Glutamatergic neuron (in vitro differentiated cells): ENCODE measurements around the gene PIP4K2B. TPM values are rescaled to one million over a fixed set of nuclear protein-coding genes. Genes with fewer than 3 reads are reported as not detected.

ENCODE experiments used
- DNase-seq: peaks from one replicate; pipeline ENCODE4 v3.0.0; 2022
- H3K27ac Mint-ChIP-seq: one replicate; pipeline ENCODE4 v1.8.0; 2020; ENCODE audit warnings: mild to moderate bottlenecking, mixed read lengths, inconsistent platforms; ENCODE audit not compliant: unreplicated experiment
- H3K27me3 Mint-ChIP-seq: one replicate; pipeline ENCODE4 v1.8.0; 2020; ENCODE audit warnings: mild to moderate bottlenecking, moderate library complexity, mixed read lengths, inconsistent platforms; ENCODE audit not compliant: unreplicated experiment
- H3K36me3 Mint-ChIP-seq: one replicate; pipeline ENCODE4 v1.8.0; 2020; ENCODE audit warnings: mild to moderate bottlenecking, mixed read lengths, inconsistent platforms; ENCODE audit not compliant: unreplicated experiment
- H3K4me1 Mint-ChIP-seq: one replicate; pipeline ENCODE4 v1.8.0; 2020; ENCODE audit warnings: mild to moderate bottlenecking, low read depth, mixed read lengths, inconsistent platforms; ENCODE audit not compliant: unreplicated experiment
- H3K4me3 Mint-ChIP-seq: one replicate; pipeline ENCODE4 v1.8.0; 2020; ENCODE audit warnings: mild to moderate bottlenecking, mixed read lengths, inconsistent platforms; ENCODE audit not compliant: unreplicated experiment
- H3K9me3 Mint-ChIP-seq: one replicate; pipeline ENCODE4 v1.8.0; 2020; ENCODE audit warnings: mild to moderate bottlenecking, moderate library complexity, mixed read lengths, inconsistent platforms; ENCODE audit not compliant: unreplicated experiment
- total RNA-seq: library from RNA; stranded (reverse); fragmentation: NEBNext Ultra II Directional; extraction: Animal tissue kit (Norgen Biotek cat#: 25700); gene quantifications from one replicate; pipeline ENCODE4 v1.2.1, GENCODE V29; 2021; ENCODE audit not compliant: unreplicated experiment
- TF ChIP-seq, protein P1 (sequence below): fragments of 200-600 bp; sonication (generic); IDR thresholded peaks from one replicate; pipeline ENCODE4 v1.5.0; 2021; ENCODE audit not compliant: partially characterized antibody, unreplicated experiment

Gene PIP4K2B
- total RNA-seq, 1 donor from 2014 or later: 66.4 TPM

DNA sequence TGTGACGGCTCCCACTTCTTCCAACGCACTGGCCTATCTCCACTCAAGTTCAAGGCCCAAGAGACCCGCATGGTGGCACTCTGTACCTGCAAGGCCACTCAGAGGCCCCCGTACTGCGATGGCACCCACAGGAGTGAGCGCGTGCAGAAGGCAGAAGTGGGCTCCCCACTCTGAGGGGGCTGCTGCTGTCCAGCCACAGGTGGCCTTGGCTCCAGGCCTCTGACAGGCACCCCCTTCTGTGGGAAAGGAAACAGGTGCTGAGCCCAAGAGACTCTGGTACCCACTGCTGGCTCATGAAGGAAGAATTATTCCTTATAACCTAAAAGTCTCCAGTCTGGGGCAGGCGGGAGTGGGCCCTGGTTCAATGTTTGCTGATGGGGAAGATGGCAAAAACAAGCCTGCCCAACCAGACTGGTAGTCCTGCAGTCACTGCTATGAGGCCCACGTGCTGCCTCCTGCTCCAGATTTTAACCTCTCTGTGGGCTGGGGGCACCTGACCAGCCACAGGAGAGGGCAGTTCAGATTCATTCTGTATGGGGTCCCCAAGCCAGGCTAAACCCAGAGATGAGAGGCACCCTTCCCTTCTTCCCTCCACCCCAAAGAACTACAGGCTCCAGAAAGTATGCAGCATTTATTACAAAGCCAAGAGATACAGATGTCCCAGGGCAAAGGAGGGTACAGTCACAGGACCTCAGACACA is 65.9 kb downstream of the PIP4K2B start:
- Mint-ChIP-seq H3K27me3 (peaks cover 8% of the 10 kb centered on the region), H3K4me3 (no peak overlapping the region), H3K9me3 (peaks cover 13% of the 10 kb centered on the region), H3K36me3 (peaks cover 5% of the 10 kb centered on the region), H3K27ac (no peak overlapping the region), H3K4me1 (no peaks in the 10 kb centered on the region)
- no peak for DNase-seq
- TF ChIP-seq, protein P1, sequence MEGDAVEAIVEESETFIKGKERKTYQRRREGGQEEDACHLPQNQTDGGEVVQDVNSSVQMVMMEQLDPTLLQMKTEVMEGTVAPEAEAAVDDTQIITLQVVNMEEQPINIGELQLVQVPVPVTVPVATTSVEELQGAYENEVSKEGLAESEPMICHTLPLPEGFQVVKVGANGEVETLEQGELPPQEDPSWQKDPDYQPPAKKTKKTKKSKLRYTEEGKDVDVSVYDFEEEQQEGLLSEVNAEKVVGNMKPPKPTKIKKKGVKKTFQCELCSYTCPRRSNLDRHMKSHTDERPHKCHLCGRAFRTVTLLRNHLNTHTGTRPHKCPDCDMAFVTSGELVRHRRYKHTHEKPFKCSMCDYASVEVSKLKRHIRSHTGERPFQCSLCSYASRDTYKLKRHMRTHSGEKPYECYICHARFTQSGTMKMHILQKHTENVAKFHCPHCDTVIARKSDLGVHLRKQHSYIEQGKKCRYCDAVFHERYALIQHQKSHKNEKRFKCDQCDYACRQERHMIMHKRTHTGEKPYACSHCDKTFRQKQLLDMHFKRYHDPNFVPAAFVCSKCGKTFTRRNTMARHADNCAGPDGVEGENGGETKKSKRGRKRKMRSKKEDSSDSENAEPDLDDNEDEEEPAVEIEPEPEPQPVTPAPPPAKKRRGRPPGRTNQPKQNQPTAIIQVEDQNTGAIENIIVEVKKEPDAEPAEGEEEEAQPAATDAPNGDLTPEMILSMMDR: no peak

DNA sequence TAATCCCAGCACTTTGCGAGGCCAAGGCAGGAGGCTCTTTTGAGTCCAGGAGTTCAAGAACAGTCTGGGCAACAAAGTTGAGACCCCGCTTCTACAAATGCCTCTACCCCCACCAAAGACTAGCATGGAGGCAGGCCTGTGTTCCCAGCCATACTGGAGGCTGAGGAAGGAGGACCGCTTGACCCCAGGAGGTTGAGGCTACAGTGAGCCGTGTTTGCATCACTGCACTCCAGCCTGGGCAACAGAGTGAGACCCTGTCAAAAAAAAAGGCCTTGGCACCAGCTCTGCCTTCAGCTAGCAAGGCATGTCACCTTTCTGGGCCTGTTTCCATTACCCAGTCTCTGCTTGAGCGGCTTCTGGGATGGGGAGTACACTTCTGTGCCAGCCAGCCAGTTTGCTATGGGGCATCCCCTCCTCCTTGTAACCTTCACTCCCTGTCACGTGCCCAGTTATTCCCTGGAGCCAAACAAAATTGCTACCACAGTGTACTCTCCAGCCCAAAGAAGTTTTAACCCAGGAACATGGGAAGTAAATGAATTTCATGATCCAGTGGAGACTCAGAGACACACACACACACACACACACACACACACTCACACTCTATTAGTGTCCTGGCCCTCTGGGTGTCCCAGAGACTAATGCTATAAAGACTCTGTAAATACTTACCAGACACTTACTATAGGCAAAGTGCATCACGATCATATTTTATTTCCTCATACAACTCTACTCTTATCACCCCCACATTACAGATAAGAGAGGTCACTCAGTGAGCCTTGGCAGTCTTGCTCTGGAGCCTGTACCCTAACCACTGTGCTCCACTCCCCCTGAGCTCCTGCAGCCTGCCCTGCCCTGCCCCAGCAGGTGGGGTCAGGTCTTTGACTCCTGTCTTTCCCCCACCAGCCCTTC is 66.7 kb downstream of the PIP4K2B start:
- H3K36me3 Mint-ChIP-seq: no peaks in the 10 kb centered on the region
- peaks cover 14% of the 10 kb centered on the region for H3K9me3 Mint-ChIP-seq
- no peak for DNase-seq
- H3K27ac Mint-ChIP-seq: no peak overlapping the region
- no peaks in the 10 kb centered on the region for H3K4me1 Mint-ChIP-seq
- peaks cover 7% of the 10 kb centered on the region for H3K27me3 Mint-ChIP-seq
- TF ChIP-seq, protein P1: no peak
- no peak overlapping the region for H3K4me3 Mint-ChIP-seq

DNA sequence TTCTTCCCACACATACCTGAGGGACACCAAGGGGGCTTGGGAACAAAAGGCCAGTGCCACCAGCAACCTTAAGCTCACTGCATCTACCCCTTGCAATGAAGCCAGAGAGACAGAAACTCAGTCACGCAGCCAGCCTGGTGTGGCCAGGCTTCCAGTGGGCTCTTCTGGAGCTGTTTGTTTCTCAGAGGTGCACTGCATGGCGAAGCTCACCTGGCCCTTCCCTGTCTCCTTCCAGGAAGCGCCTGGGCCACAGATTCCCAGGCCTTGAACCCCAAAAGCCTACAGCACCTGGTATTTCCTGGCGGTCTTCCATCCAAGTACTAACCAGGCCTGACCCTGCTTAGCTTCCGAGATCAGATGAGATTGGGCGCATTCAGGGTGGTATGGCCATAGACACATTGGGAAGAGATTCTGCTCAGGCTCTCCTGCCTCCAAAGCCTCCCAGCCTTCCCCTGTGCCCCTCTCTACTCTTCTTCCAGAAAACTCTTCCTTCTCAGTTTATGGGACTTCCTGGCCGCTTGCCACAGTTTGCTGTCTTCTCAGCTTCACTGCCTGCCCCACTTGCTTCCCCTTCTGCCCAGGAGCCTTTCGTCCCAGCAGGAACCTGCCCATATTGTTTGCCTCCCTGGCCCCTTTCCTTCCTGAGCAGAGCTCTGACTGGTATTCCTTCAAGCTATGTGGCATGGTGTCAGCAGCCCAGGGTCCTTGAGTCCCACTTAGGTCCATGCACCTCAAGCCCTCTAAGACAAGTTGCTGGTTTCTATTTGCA is 67.6 kb downstream of the PIP4K2B start:
- no peak for DNase-seq
- TF ChIP-seq, protein P1: no peak
- peak overlapping the region; percentile 55 for H3K4me3 Mint-ChIP-seq
- peaks cover 7% of the 10 kb centered on the region for H3K27me3 Mint-ChIP-seq
- no peak overlapping the region for H3K27ac Mint-ChIP-seq
- peaks cover 14% of the 10 kb centered on the region for H3K9me3 Mint-ChIP-seq
- no peaks in the 10 kb centered on the region for H3K4me1 Mint-ChIP-seq
- no peaks in the 10 kb centered on the region for H3K36me3 Mint-ChIP-seq

DNA sequence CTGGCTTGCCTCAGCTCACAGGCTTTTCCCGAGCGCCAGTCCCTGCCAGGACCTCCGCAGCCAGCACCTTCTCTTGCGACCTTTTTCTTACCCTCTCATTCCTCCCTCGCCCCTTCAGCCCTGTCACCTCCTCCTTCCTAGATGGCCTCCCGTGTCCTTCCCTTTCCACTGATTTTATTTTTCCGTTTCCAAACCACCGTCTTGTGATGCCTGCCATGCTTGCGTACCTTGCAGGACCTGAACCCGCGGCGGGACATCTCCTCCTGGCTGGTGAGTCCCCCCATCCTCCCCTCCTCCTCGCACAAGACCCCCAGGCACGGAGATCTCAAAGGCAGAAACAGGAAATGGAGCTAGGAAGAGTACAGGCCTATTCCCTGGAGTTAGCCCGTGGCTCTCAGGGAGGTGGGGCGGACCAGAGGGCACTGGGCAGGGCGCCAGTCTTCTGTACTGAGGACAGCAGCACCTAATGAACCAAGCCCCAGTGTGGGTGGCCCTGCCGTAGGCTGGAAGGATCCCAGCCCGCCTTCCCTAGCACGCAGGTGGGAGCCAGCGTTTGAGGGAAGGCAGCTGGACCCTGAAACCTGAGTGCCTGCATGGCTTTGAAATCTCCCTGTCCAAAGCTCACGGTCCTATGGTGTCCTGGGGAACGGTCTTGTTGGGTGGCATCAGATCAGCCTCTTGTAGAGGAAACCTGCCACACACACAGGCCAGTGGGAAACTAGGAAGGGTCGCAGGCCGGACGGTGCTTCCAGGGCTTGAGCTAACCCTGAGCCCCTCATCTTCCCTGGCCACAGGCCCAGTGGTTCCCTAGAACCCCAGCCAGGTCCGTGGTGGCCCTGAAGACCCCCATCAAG is 68.6 kb downstream of the PIP4K2B start:
- peak; percentile 33 for DNase-seq
- Mint-ChIP-seq H3K36me3 (no peaks in the 10 kb centered on the region), H3K4me1 (peaks cover 3% of the 10 kb centered on the region), H3K9me3 (peaks cover 14% of the 10 kb centered on the region), H3K4me3 (peak overlapping the region; percentile 95), H3K27me3 (peaks cover 7% of the 10 kb centered on the region), H3K27ac (peak overlapping the region; percentile 69)
- TF ChIP-seq, protein P1: no peak
